A673 (cell line): Measurements from ENCODE around the gene TMEM156. TPM values are rescaled to one million over a fixed set of nuclear protein-coding genes. Genes with fewer than 3 reads are reported as not detected.

Experiments
- BruUV-seq: library from RNA; stranded (reverse); fragments of 400-500 nt; replicated peaks from 2 replicates; lab custom pipeline; 2021; lab: Mats Ljungman, UMichigan
- CTCF ChIA-PET: fragments of 300-600 bp; sonication (Branson Sonifier 250); formaldehyde crosslinking; loops from one replicate; lab custom pipeline; 2022; ENCODE audit warnings: antibody characterized with exemption; lab: Charles Lee
- POLR2A ChIA-PET: fragments of 300-600 bp; sonication (Branson Sonifier 250); formaldehyde crosslinking; loops from one replicate; lab custom pipeline; 2022; ENCODE audit warnings: antibody characterized with exemption; ENCODE audit not compliant: low non-redundant PET; lab: Charles Lee
- DNase-seq: peaks from one replicate; pipeline ENCODE4 v3.0.0-alpha.2; 2015; ENCODE audit warnings: low spot score
- H3K27ac ChIP-seq: fragments of 200-600 bp; sonication (generic); 2 replicates; pipeline ENCODE4 v1.5.1; 2016; ENCODE audit warnings: mixed run types, low read depth, mild to moderate bottlenecking, mixed read lengths, antibody characterized with exemption, low read length; ENCODE audit not compliant: poor library complexity, severe bottlenecking
- H3K27me3 ChIP-seq: fragments of 200-600 bp; sonication (generic); replicated peaks from 2 replicates; pipeline ENCODE4 v1.6.1; 2017; ENCODE audit warnings: mixed run types, low read depth, mild to moderate bottlenecking, mixed read lengths, antibody characterized with exemption, low read length; ENCODE audit not compliant: insufficient read depth, poor library complexity
- H3K36me3 ChIP-seq: fragments of 200-600 bp; sonication (generic); 2 replicates; pipeline ENCODE4 v1.6.1; 2016; ENCODE audit warnings: mixed run types, mild to moderate bottlenecking, mixed read lengths, antibody characterized with exemption, low read length; ENCODE audit not compliant: insufficient read depth, poor library complexity, severe bottlenecking
- H3K4me1 ChIP-seq: fragments of 200-600 bp; sonication (generic); 2 replicates; pipeline ENCODE4 v1.6.1; 2017; ENCODE audit warnings: mixed run types, mild to moderate bottlenecking, mixed read lengths, antibody characterized with exemption, low read length; ENCODE audit not compliant: insufficient read depth, poor library complexity, severe bottlenecking
- H3K4me3 ChIP-seq: fragments of 200-600 bp; sonication (generic); 2 replicates; pipeline ENCODE4 v1.5.1; 2016; ENCODE audit warnings: low read depth, mixed run types, mild to moderate bottlenecking, mixed read lengths, low read length; ENCODE audit not compliant: poor library complexity, severe bottlenecking
- H3K9me3 ChIP-seq: fragments of 200-600 bp; sonication (generic); 2 replicates; pipeline ENCODE4 v1.6.1; 2016; ENCODE audit warnings: mixed run types, low read depth, mild to moderate bottlenecking, mixed read lengths, antibody characterized with exemption, low read length; ENCODE audit not compliant: poor library complexity, severe bottlenecking
- CTCF ChIP-seq: fragments of 300-800, 200-600 bp; sonication (generic); conservative IDR thresholded peaks from 2 replicates; pipeline ENCODE4 v1.5.1; 2017; ENCODE audit warnings: low read depth, mild to moderate bottlenecking, antibody characterized with exemption, low read length, moderate library complexity, mixed read lengths
- EZH2 ChIP-seq: fragments of 200-600 bp; sonication (generic); IDR thresholded peaks from 2 replicates; pipeline ENCODE4 v1.6.1; 2017; ENCODE audit warnings: borderline replicate concordance, low read depth, mild to moderate bottlenecking, mixed read lengths, antibody characterized with exemption, low read length; ENCODE audit not compliant: poor library complexity, severe bottlenecking
- intact Hi-C: fragments of 100-400 bp; cut with micrococcal nuclease; formaldehyde crosslinking; loops from one replicate; pipeline ENCODE4 v1.10.0; 2022; ENCODE audit not compliant: unreplicated experiment
- total RNA-seq: library from RNA; stranded (reverse); gene quantifications from 2 replicates; pipeline ENCODE4 v1.2.3, GENCODE V29; 2021

The TMEM156 gene
- total RNA-seq, 1 experiment from 2014 or later = not detected

- BruUV-seq = no TSS peak
- no peaks in the 10 kb centered on the region for H3K36me3 ChIP-seq
- H3K9me3 ChIP-seq = no peaks in the 10 kb centered on the region
- POLR2A ChIA-PET = no interaction called here
- TF ChIP-seq EZH2 = no peak
- TF ChIP-seq CTCF = no peak
- CTCF ChIA-PET = no interaction called here
- intact Hi-C loops = no loop called here
- H3K4me3 ChIP-seq = no peak overlapping the region
- no peaks in the 10 kb centered on the region for H3K27me3 ChIP-seq
- DNase-seq = no peak
- peak overlapping the region; percentile 9 for H3K27ac ChIP-seq
- H3K4me1 ChIP-seq = peaks cover 21% of the 10 kb centered on the region
Measured at GRCh38 chr4:38983291-38983690, 48.9 kb downstream of the TMEM156 start.

GRCh38 chr4:38982361-38983095, 49.7 kb downstream of the TMEM156 start:
- no peak for DNase-seq
- CTCF ChIA-PET = no interaction called here
- H3K27ac ChIP-seq = no peak overlapping the region
- H3K4me3 ChIP-seq = no peak overlapping the region
- no peaks in the 10 kb centered on the region for H3K9me3 ChIP-seq
- TF ChIP-seq CTCF (no peak), EZH2 (no peak)
- H3K36me3 ChIP-seq = no peaks in the 10 kb centered on the region
- intact Hi-C loops = no loop called here
- POLR2A ChIA-PET = no interaction called here
- no TSS peak for BruUV-seq
- H3K4me1 ChIP-seq = peaks cover 21% of the 10 kb centered on the region
- H3K27me3 ChIP-seq = no peaks in the 10 kb centered on the region

- no peak for TF ChIP-seq CTCF
- no peak for TF ChIP-seq EZH2
- POLR2A ChIA-PET = no interaction called here
- BruUV-seq = no TSS peak
- peak; percentile 41 for DNase-seq
- H3K27ac ChIP-seq = no peak overlapping the region
- no peak overlapping the region for H3K4me3 ChIP-seq
- CTCF ChIA-PET = no interaction called here
- peaks cover 21% of the 10 kb centered on the region for H3K4me1 ChIP-seq
- H3K9me3 ChIP-seq = no peaks in the 10 kb centered on the region
- H3K36me3 ChIP-seq = no peaks in the 10 kb centered on the region
- intact Hi-C loops = no loop called here
- H3K27me3 ChIP-seq = no peaks in the 10 kb centered on the region
Measured at GRCh38 chr4:38980903-38981676, 51.1 kb downstream of the TMEM156 start.
